HPDE6-E6E7 (cell line): Measurements from ENCODE around the gene SLC2A13.
"Not testable (repeated sequence)": the region's sequence is repeated elsewhere in the genome, so short reads cannot be mapped to it uniquely, and the experiment has no call there.

Experiments used
- DNase-seq: peaks from one replicate; pipeline ENCODE4 v3.0.0; 2011; ENCODE audit warnings: missing footprints; ENCODE audit errors: extremely low spot score

SLC2A13 gene

GRCh38 chr12:39812456-39812855 is 293.4 kb downstream of the SLC2A13 start:
- not testable (repeated sequence) for DNase-seq

- no peak for DNase-seq
These were observed 298.8 kb downstream of the SLC2A13 start for GRCh38 chr12:39807043-39807442.

- no peak for DNase-seq
These were observed 300.2 kb downstream of the SLC2A13 start for GRCh38 chr12:39805651-39806050.

- DNase-seq: no peak
These were observed 301.0 kb downstream of the SLC2A13 start for GRCh38 chr12:39804898-39805297.

GRCh38 chr12:39804479-39804878 is 301.4 kb downstream of the SLC2A13 start:
- DNase-seq: no peak

GRCh38 chr12:39803151-39803550 is 302.7 kb downstream of the SLC2A13 start:
- DNase-seq: no peak

- DNase-seq: no peak
These were observed 306.9 kb downstream of the SLC2A13 start for GRCh38 chr12:39798977-39799376.

GRCh38 chr12:39798429-39798828 is 307.5 kb downstream of the SLC2A13 start:
- DNase-seq: no peak

GRCh38 chr12:39795481-39795880 is 310.4 kb downstream of the SLC2A13 start:
- no peak for DNase-seq

- DNase-seq: no peak
These were observed 312.9 kb downstream of the SLC2A13 start for GRCh38 chr12:39792938-39793337.

GRCh38 chr12:39788239-39788638 is 317.6 kb downstream of the SLC2A13 start:
- DNase-seq: no peak

GRCh38 chr12:39785814-39786213 is 320.1 kb downstream of the SLC2A13 start:
- DNase-seq: not testable (repeated sequence)

GRCh38 chr12:39782026-39782545 is 323.8 kb downstream of the SLC2A13 start:
- no peak for DNase-seq

GRCh38 chr12:39780913-39781446 is 324.9 kb downstream of the SLC2A13 start:
- DNase-seq: no peak

GRCh38 chr12:39780411-39780912 is 325.4 kb downstream of the SLC2A13 start:
- DNase-seq: no peak

- no peak for DNase-seq
These were observed 326.0 kb downstream of the SLC2A13 start for GRCh38 chr12:39779768-39780340.

- DNase-seq: no peak
These were observed 328.4 kb downstream of the SLC2A13 start for GRCh38 chr12:39777465-39777864.

GRCh38 chr12:39773266-39773665 is 332.6 kb downstream of the SLC2A13 start:
- no peak for DNase-seq

- DNase-seq: no peak
These were observed 333.0 kb downstream of the SLC2A13 start for GRCh38 chr12:39772821-39773259.

GRCh38 chr12:39771456-39771855 is 334.4 kb downstream of the SLC2A13 start:
- no peak for DNase-seq

- DNase-seq: peak; percentile 27
These were observed 340.8 kb downstream of the SLC2A13 start for GRCh38 chr12:39764944-39765560.

GRCh38 chr12:39763890-39764169 is 342.1 kb downstream of the SLC2A13 start:
- DNase-seq: no peak
